Measurements from ENCODE around the gene PDYN.

The PDYN gene

GRCh38 chr20:1952737-1953530, 40.9 kb downstream of the PDYN start:
- no peak for FAIRE-seq

DNA sequence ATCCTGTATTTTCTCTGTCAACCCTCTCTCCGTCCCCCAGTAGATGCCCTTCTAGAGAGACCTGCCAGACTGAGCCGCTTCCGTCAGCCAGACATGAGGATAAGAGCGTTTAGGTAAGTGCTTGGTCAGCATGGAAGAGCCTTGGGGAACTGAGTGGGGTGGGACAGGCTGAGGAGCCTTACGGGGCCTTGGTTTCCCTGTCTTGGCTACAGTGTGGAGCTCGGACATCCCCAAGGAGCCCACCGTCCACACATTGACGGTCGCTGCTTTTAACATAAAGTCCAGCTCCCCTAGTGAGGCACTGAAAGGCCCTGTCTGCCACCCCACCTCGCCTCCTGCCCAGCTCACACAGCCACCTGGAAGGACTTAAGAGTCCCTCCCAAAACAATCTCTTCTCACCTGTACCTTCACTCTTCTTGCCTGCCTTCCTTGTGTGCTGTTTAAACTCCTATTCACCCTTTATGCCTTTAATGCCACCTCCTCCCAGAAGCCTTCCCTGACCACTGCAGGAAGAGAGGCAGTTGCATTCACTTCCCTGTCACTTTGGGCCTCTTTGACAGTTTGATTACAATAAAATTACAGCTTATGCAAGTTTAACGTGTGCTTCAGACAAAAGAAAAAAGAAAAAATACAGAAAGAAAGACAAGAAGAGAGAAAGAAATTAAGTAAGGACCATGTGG, 42.3 kb downstream of the PDYN start:
- DNase-seq (ENCODE audit: insufficient read length, low spot score) (no peak), FAIRE-seq (no peak)

More at GRCh38 chr20:1952737-1953530, 40.9 kb downstream of the PDYN start:
- no peak for DNase-seq (ENCODE audit: insufficient read length, low spot score)

DNA sequence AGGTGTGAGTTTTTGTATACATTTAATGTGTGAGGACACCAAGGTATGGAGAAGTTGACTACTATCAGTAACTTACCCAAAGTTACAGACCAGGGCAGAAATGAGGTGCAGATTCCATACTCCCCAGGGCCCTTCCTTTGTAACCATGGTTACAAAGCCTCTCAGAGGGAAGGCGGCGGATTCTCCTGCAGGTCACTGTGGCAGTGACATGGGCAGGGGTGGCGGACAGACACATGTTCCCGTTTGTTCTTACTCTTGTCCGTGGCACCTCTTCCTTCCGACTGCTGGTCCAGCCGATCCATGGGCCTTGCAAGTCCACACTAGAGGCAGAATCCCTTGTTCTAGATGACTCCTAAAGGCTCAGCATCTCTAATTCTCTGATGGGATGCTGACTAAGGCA, 43.0 kb downstream of the PDYN start:
- DNase-seq (ENCODE audit: insufficient read length, low spot score) (no peak), FAIRE-seq (no peak)

GRCh38 chr20:1949347-1950100, 44.3 kb downstream of the PDYN start:
- no peak for DNase-seq (ENCODE audit: insufficient read length, low spot score)

DNA sequence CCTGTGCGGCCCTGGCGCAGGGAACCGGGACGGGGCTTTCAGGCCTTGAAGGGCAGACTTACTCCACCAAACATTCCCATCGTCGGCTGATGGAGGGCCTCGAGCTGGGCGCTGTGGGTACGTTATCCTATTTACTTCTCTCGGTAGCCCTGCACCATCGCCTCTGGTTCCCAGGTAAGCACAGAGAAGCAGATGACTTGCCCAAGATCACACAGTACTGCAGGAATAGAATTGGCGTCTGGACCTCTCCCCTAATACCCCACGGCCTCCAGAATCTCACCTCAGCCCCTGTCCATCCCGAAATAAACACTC, 46.4 kb downstream of the PDYN start:
- DNase-seq (ENCODE audit: insufficient read length, low spot score) (no peak), FAIRE-seq (no peak)

More at GRCh38 chr20:1949347-1950100, 44.3 kb downstream of the PDYN start:
- no peak for FAIRE-seq

DNA sequence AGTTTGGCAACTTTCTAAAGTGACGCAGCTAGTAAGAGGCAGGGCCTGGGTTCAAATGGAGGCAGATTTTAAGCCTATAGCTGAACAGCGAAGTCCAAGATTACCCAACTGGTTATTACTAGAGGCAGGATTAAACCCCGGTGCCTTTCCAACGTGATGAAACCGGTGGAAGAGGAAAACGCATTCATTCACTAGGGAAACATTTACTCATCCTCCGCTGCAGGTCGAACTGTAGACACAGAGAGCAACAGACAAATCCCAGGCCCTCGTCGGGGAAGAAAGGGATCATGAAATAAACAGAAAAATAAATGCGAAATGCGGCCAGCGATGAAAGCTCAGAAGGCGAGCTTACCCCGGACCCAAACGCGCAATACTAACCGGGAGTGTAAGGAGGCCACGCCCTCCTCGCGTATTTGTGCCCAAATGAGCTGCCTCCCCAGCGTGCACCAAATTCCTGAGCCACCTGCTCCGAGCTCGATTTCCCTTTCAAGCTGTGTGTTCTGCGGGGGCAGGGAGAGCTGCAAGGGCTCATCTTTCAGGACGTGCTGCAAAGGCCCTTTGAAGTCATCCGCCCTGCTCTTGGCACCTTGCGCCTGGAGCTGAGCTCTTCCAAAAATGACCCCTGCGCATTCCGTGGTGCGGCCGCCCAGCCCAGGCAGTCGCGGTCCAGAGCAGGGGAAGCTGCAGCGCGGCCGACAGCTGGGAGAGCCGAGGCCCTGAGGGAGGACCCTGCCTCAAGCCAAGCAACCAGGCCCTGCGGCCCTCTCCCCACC, 46.9 kb downstream of the PDYN start:
- no peak for DNase-seq (ENCODE audit: insufficient read length, low spot score)

DNA sequence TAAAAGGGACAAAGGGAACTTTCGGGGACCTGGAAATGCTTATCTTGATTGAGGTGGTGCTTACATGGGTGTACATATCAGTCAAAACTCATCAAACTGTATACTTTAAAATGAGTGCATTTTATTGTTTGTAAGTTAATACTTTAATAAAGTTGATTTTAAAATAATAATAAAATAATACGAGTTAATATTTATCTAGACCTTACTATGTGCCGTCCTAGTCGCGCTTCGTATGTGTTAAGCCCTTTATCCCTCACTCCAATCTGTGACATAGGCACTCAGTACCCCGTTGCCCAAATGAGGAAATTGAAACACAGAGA, 47.5 kb downstream of the PDYN start:
- no peak for FAIRE-seq
- DNase-seq (ENCODE audit: insufficient read length, low spot score): no peak

More for the DNA sequence above, 46.9 kb downstream of the PDYN start:
- no peak for FAIRE-seq

- no peak for DNase-seq (ENCODE audit: insufficient read length, low spot score)
- no peak for FAIRE-seq
Measured at GRCh38 chr20:1945660-1946059, 48.2 kb downstream of the PDYN start.

GRCh38 chr20:1945134-1945618, 48.7 kb downstream of the PDYN start:
- DNase-seq (ENCODE audit: insufficient read length, low spot score): no peak

GRCh38 chr20:1944345-1945091, 49.3 kb downstream of the PDYN start:
- FAIRE-seq: no peak
- no peak for DNase-seq (ENCODE audit: insufficient read length, low spot score)

More at GRCh38 chr20:1945134-1945618, 48.7 kb downstream of the PDYN start:
- FAIRE-seq: no peak

- no peak for DNase-seq (ENCODE audit: insufficient read length, low spot score)
- no peak for FAIRE-seq
Measured at GRCh38 chr20:1943275-1944002, 50.4 kb downstream of the PDYN start.

- DNase-seq (ENCODE audit: insufficient read length, low spot score) (no peak), FAIRE-seq (no peak)
Measured at GRCh38 chr20:1942486-1943274, 51.2 kb downstream of the PDYN start.

DNA sequence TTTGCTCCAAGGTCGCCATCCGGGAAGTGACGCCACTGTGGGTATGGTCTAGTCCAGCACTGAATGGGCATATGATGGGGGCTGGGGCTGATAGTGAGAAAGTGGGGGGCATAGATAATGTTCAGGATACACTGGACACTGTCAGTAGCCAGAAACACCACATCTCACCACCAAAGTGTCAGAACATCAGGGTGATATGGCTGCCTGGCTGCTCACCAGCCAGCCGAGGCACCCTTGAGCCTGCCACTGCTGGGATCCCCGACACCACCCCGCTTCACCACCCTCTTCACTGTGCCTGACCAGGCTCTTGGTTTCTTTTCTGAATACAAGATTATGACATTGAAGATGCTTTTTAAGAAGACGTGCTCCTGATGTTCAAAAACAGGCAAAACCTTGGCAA, 51.8 kb downstream of the PDYN start:
- no peak for DNase-seq (ENCODE audit: insufficient read length, low spot score)
- no peak for FAIRE-seq

DNA sequence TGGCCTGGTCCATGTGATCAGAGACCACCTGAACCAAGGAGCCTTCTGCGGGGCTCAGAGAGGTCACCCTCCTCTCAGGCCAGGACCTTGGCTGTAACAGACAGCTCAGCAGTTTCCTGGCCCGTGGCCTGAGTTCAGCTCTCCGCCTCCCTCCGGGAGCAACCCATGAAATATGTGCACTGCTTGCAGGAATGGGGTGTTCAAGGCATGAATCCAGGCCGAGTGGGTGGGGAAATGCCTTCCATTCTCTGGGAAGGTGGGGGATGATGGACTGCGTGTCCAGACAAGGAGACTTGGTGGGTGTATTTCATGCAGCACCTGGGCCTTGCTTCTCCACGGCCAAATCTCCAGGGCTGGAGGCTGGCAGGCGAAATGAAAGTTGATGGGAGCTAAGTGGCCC, 52.6 kb downstream of the PDYN start:
- FAIRE-seq: no peak
- no peak for DNase-seq (ENCODE audit: insufficient read length, low spot score)

DNA sequence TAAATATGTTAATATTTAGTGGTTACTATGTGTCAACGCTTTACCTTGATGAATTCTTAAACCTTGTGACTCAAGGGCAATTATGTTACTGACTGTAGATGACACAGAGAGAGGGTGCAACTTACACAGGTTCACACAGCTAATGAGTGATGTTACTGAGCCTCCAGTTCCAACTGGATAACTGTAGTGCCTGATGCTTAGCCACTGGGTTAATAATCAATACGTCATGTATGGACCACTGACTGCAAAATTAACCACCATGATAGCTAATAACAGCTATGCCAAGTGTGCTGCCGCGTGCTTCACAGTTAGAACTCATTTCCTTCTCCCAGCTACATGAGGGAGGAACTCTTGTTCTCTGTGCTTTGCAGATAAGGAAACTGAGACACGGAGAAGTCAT, 53.3 kb downstream of the PDYN start:
- FAIRE-seq (no peak), DNase-seq (ENCODE audit: insufficient read length, low spot score) (no peak)

DNA sequence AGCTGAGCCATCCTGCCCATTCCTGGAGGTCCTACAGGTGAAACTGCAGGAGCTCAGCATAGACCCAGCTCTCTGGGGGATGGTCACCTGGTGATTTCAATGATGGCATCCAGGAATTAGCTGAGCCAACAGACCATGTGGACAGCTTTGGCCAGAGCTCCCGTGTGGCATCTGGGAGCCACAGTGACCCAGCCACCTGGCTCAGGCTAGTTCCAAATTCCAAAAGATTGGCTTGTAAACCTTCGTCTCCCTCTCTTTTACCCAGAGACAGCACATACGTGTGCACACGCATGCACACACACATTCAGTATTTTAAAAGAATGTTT, 54.6 kb downstream of the PDYN start:
- DNase-seq (ENCODE audit: insufficient read length, low spot score): no peak
- FAIRE-seq: no peak

GRCh38 chr20:1938464-1939269, 55.2 kb downstream of the PDYN start:
- FAIRE-seq (no peak), DNase-seq (ENCODE audit: insufficient read length, low spot score) (no peak)

Data from HTR-8/SVneo (cell line).